GM18907 (cell line): ENCODE data around the gene JPH2.

Source experiments
- ATAC-seq: cut with Tn5 transposase; IDR thresholded peaks from one replicate; pipeline ENCODE4 v1.9.1; 2021; ENCODE audit warnings: mild to moderate bottlenecking, moderate library complexity; ENCODE audit not compliant: unreplicated experiment

The JPH2 gene

GRCh38 chr20:44065401-44066340 is 121.3 kb downstream of the JPH2 start:
- ATAC-seq = no peak

GRCh38 chr20:44064501-44065400 is 122.2 kb downstream of the JPH2 start:
- no peak for ATAC-seq
